Choroid plexus epithelial cell (primary cell): Measurements from ENCODE around the gene MRM2.

Source experiments
- DNase-seq: peaks from one replicate; pipeline ENCODE4 v3.0.0-alpha.2; 2010; ENCODE audit warnings: low read depth
- H3K4me3 ChIP-seq: 2 replicates; pipeline ENCODE4 v1.5.1; 2011; ENCODE audit warnings: low read depth, mild to moderate bottlenecking, control low read depth, low read length, moderate library complexity
- TF ChIP-seq, protein P1 (sequence below): conservative IDR thresholded peaks from 2 replicates; pipeline ENCODE4 v1.5.1; 2011; ENCODE audit warnings: low read depth, mild to moderate bottlenecking, control low read depth, inconsistent platforms, low read length, moderate library complexity

MRM2 gene

DNA sequence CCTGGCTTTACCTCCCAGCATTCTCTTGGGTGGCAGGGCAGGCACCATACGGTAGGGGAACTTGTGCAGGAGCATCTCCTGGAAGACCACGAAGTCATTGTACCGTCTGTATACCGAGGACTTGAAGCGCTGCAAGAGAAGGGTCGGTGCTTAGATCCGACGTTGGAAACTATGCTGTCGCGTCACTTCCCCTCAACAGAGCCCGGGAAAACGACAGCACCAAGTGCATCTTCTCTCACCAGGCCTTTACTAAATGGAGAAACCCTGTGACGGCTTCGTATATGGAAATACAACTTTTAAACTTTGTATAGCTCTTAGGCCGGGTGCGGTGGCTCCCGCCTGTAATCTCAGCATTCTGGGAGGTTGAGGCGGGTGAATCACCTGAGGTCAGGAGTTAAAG, 33.1 kb upstream of the MRM2 start:
- no peak overlapping the region for H3K4me3 ChIP-seq
- DNase-seq: no peak
- TF ChIP-seq, protein P1, sequence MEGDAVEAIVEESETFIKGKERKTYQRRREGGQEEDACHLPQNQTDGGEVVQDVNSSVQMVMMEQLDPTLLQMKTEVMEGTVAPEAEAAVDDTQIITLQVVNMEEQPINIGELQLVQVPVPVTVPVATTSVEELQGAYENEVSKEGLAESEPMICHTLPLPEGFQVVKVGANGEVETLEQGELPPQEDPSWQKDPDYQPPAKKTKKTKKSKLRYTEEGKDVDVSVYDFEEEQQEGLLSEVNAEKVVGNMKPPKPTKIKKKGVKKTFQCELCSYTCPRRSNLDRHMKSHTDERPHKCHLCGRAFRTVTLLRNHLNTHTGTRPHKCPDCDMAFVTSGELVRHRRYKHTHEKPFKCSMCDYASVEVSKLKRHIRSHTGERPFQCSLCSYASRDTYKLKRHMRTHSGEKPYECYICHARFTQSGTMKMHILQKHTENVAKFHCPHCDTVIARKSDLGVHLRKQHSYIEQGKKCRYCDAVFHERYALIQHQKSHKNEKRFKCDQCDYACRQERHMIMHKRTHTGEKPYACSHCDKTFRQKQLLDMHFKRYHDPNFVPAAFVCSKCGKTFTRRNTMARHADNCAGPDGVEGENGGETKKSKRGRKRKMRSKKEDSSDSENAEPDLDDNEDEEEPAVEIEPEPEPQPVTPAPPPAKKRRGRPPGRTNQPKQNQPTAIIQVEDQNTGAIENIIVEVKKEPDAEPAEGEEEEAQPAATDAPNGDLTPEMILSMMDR: no peak

DNA sequence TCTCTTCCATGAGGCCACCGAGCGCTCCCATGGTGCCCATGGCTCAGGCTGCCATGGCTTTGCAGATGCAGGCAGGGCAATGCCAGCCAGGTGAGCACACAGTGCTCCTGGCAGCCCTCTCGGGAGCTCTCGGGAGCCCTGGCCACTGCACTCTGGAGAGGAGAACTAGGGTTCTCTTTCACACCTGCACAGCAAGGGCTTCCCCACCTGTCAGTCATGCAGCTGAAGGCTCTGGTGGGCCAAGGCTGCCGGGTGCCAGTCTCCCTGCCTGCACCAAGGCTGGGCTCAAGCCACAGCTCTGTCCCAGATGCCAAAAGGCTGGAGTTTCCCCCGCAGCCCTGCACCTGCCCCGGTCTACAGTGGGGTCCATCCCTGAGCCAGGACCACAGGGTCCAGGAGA, 32.7 kb upstream of the MRM2 start:
- no peak overlapping the region for H3K4me3 ChIP-seq
- no peak for DNase-seq
- TF ChIP-seq, protein P1: no peak

DNA sequence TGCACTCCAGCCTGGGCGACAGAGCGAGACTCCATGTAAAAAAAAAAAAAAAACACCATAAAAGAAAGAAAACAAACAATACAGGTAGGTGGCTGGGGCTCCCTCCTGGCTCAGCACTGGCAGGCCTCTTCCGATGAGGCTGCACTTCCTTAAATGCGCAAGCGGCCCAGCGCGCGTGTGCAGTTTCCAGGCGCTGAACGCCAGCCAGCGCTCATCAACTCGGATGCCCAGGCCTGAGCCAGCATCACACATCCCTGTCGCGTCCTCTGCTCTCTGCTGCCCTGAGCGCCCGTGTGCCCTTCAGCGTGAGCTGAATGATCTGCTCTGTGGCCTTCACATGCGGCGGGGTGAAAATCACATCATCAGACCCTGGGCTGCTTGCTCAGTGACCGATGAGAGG, 31.9 kb upstream of the MRM2 start:
- DNase-seq: no peak
- H3K4me3 ChIP-seq: no peak overlapping the region
- TF ChIP-seq, protein P1: no peak

DNA sequence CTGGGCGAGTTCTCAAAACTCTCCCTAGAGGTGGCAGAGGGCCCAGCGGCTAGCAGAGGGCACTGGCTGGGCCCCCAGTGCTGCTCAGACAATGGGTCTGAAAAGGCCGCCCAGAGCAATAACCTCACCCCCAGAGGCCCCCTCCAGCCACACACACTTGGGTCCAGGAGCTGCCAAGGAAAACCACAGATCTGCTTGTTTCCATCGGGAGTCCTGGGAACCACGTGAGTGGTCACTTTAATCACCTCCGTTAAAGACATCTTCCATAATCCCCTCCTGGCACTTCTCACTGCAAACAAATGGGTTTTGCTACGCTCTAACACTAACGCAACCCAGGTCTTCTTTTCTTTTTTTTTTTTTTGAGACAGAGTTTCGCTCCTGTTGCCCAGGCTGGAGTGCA, 30.0 kb upstream of the MRM2 start:
- TF ChIP-seq, protein P1: no peak
- no peak overlapping the region for H3K4me3 ChIP-seq
- DNase-seq: no peak

DNA sequence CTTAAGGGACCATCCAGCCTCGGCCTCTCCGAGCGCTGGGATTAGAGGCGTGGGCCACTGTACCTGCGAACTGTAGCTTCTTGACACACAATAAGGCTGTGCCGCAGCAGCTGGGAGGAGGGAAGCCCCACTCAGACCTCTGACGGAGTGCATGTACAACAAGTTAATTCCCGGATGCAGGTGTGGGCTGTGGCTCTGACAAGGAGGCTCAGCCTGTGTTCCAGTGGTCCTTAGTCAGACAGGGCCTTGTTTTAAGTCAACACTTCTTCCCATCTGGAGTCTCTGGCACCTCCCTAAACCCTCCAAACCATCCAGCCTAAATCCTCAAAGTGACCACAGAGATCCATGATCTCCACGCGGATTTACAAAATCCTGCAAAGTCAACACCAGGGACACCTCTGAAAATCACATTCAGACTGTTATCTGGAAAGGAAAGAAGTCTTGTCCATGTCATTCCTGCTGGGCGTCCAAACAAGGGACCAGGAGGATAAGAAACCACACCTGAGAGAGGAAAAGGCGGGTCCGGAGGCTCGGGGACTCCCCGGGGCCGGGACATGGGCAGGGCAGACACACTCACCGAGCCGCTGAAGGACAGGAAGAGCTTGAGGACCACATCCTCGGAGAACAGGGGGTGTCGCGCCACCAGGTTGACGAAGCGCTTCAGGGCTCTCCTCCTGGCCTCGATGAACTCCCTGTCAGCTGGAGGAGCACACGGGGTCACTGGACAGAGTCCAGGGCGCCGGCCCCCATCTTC, 29.4 kb upstream of the MRM2 start:
- DNase-seq: no peak
- no peak overlapping the region for H3K4me3 ChIP-seq
- TF ChIP-seq, protein P1: no peak

DNA sequence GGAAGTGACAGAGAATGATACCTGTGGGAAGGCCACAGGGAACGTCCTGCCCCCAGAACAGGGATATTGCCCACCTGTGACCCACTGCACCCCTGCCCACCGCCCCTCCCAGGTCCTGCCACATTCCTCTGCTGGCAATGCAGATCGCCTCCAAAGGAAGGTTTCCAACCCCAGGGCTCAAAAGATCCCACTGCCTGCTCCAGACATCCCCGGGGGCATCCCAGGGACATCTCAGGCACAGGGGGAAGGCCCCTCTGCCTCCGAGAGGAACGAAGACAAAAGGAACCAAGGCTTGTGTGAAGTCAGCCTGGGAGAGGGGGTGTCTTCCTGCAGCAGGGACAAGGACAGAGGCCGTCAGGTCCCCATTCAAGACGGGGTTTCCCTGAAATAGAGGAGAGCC, 28.5 kb upstream of the MRM2 start:
- TF ChIP-seq, protein P1: no peak
- H3K4me3 ChIP-seq: no peak overlapping the region
- no peak for DNase-seq

DNA sequence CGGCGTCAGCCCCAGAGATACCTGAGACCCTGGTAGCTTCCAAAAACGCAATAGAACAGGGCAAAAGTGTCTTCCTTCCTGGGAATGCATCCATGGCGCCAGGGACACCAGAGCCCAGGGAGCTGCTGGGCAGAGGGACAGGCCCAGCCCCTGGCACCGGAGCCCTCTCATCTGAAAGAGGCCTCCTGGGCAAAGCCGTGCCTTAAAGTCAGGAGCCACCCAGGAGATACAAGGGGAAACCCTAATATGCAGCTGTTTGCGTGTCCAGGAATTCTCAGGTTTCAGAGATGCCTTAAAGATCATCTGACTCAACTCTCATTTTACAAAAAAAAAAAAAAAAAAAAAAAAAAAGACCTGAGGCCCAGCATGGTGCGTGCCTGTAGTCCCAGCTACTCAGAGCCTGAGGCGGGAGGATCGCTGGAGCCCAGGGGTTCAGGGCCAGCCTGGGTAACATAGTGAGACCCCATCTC, 28.0 kb upstream of the MRM2 start:
- peak; percentile 83 for DNase-seq
- TF ChIP-seq, protein P1: no peak
- H3K4me3 ChIP-seq: peak overlapping the region; percentile 13

DNA sequence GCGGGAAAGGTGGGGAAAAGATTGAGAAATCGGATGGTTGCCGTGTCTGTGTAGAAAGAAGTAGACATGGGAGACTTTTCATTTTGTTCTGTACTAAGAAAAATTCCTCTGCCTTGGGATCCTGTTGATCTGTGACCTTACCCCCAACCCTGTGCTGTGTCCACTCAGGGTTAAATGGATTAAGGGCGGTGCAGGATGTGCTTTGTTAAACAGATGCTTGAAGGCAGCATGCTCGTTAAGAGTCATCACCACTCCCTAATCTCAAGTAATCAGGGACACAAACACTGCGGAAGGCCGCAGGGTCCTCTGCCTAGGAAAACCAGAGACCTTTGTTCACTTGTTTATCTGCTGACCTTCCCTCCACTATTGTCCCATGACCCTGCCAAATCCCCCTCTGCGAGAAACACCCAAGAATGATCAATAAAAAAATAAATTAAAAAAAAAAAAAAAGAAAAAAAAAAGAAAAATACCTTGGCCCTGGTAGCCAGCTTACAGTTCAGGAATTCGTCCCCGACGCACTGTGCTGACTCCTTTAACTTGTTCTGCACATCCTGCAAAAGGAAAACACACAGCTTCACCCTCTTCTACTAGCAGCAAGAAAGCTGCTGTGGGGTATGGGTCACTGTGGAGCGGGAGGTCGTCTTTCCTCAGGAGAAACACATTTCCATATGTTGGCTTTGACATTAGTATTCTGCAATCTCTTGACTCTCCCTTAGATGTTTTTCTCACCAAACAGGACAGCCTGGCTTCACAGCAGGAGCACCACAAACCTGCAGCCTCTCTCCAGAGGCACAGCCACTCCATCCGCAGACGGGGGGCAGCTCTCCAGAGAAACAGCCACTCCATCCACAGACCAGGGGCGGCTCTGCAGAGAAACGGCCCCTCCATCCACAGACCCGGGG, 27.3 kb upstream of the MRM2 start:
- peak; percentile 83 for DNase-seq
- H3K4me3 ChIP-seq: peak overlapping the region; percentile 13
